GM19099 (cell line): ENCODE data around the gene CLEC19A.

ENCODE experiments used
- POLR2A ChIP-seq: IDR thresholded peaks from 3 replicates; pipeline ENCODE4 v1.6.1; 2011; ENCODE audit warnings: low read depth; ENCODE audit not compliant: insufficient read length; ENCODE audit errors: extremely low read depth

CLEC19A gene

DNA sequence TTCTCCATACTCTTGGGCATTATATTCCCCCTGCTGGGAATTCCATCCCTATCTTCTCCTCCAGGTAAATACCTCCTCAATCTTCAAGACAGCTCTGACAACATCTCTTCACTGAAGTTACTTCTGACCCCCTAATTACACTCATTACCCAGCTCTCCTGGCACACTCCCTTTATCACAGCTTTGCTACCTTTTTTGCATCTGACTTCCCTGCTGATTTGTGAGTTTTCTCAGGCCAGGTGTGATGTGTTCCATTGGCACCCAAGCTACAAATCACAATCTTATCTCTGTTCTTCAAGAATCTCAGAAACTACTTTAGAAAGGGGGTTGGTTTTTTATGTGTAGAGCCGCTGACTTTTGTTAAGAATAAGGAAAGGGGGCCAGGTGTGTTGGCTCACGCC lies 14.0 kb downstream of the CLEC19A start:
- no peak for TF ChIP-seq POLR2A

DNA sequence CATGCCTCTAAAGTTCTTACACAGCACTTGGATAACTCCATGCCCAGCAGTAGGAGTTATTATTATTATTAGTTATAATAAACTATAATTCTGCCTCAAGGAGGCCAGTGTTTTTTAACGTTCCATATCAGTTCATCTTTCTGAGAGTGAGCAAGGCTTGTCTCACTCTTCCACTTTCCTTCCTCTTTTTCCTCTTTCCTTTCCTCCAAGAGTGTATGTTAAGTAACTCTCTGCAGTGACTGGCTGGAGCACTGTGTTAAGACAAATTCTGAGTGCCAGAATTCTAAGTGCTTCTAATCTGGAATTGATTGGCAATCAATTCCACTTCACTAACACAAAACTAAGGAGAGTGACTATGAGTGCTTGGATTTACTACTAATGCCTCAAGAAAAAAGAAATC lies 16.4 kb downstream of the CLEC19A start:
- no peak for TF ChIP-seq POLR2A

DNA sequence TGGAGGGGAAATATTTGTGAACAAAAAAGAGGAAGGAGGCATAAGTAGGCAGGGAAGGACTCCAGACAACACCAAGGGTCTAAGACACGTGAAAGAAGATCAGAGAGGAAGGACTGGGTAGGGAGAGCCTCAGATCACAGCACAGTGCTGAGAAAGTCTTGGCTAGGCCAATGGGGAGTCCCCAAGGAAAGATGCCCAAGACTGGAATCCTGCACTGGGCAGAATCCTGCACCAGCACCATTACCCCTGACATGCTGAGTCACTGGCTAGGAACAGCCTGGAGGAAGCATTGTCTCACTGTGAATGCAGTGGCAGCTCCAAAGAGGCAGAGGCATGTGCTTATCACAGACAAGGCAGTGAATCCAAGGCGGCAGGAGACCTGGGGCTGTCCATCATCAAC lies 19.2 kb downstream of the CLEC19A start:
- no peak for TF ChIP-seq POLR2A

DNA sequence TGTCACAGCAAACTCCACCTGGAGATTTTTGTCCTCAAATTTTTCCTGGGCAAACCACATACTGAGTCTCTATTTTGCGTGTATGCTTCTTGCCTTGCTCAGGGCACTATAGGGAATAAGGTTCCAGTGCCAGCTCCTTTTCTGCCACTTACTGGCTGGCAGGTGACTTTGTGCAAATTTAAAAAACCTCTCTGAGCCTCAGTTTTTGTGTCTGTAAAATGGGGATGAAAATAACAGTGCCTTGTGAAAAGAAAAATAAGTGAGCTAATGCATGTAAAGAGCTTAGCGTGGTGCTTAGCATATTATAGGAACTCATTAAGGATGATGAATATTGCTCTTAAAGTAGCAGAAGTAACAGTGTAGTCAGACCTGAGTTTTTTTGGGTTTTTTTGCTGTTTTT lies 19.9 kb downstream of the CLEC19A start:
- TF ChIP-seq POLR2A: no peak

DNA sequence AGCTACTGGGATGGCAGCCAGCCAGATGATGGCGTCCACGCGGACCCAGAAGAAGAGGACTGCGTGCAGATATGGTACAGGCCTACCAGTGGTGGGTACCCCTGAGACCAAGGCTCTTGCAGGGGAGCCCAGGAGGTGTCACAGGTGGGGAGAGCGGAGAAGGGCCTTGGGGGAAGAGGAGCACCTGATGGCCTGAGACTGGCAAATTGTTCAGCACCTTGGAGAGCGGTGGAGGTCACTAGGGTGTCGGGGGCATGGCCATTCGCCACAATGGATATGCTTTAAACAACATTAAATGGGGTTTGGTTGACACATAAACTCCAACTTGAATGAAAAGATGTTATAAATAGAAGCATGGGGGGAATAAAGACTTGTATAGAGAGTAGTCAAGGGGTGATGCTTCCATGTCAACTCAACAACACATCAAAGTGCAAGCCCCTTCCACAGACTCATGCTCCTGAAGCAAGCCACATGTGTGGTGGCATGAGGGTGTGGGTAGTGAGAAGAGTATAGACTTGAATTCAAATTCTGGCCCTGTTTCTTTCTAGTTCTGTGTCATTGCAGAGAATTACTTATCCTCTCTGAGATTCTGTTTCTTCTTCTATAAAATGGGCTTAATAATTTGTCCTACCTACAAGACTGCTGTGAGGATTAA lies 22.2 kb downstream of the CLEC19A start:
- TF ChIP-seq POLR2A: no peak

DNA sequence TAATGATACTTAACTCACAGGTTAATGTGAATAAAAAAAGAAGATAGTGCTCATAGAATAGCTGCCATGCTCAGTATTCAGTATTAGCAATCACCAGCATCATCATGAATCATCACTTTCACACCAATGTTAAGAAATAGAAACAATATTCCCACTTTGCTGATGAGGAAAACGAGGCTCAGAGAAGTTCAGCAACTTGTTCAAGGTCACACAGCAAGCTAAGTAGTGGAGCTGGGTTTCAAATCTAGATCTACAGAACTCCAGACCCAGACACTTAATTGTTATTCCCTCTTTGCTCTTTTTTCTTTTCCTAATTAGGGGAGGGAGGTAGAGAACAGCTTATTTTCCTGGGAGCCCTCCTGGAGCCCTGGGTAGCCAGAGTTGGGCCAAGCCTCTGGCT lies 22.9 kb downstream of the CLEC19A start:
- no peak for TF ChIP-seq POLR2A

DNA sequence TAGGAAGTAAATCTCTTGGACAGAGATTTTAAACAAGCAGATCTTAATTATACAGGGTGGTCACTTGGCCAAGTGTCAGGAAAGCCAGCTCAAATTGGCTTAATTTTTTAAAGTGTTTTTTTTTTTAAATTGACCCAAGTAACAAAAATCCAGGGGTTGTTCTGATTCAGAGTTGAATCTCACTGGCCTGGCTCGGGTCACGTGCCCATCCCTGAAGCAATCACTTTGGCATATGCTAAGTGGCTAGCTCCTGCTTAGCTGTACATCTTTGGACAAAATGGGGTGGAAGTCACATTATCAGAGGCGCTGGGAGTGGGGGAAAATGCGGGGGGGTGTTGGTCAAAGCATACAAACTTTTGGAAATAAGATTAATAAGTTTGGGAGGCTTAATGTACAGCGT lies 23.6 kb downstream of the CLEC19A start:
- no peak for TF ChIP-seq POLR2A

DNA sequence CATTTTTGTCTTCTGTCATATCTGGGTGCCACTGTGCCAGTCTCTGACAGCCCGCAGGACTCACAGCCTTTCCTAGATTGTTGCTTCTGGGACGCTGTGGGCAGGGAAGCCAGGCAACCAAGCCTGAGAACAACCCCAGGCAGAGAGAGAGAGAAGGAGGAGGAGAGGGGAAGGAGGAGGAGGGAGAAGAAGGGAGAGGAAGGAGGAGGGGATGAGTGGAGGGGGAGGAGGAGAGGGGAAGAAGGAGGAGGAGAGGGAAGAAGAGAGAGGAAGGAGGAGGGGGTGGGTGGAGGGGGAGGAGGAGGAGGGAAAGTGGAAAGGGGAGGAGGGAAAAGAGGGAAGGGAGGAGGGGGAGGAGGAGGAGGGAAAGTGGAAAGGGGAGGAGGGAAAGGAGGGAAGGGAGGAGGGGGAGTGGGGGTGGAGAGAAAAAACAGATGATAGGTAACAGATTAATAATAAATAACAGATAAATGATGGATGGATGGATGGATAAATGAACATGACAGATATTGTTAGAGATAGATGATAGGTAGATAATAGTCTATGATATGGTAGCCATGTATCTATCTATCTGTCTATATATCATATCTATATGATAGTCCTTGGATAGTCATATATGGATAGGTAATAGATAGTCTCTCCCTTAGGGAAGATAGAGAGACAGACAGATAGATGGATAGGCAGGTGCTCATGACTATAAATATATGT lies 29.3 kb downstream of the CLEC19A start:
- TF ChIP-seq POLR2A: no peak

DNA sequence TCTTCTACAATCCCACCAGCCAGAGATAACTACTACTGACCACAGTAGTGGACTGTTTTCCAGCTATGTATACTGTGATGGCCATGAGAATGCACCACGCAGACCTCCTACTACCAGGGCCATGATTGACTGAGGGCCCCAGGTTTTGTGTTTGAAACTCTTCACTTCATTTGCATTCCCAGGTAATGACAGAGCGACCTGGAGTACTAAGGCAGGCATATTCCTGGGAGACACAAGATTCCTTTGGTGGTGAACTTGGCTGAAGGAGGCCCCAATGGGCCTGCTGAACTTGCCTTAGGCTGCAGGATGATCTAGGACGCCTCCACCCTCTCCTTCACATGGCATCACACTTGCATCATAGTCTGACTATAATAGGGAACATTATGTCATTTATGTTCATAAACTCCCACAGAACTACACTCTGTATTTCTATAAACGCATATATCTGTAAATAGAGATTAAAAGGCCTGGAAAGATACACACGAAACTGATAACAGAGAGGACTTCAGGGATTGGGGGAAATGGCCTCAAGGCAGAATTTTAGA lies 30.4 kb downstream of the CLEC19A start:
- TF ChIP-seq POLR2A: no peak

DNA sequence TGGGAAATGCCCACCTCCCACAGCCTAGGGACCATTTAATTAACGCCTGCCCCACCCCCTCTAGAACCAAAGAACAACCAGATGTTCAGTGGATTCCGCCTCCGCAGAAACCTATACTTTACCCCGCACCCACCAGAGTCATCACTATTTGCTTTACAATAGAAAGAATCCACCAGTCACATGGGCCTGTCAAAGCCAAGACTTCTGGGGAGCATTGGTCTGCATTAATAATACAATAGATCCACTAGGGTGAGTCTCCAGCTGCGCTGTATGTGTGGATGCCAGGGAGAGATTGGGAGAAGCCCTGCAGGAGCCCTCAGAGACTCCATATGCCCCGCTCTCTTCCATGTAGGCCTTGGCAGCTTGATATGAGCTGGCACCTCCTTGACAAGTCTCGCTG lies 31.3 kb downstream of the CLEC19A start:
- TF ChIP-seq POLR2A: no peak

DNA sequence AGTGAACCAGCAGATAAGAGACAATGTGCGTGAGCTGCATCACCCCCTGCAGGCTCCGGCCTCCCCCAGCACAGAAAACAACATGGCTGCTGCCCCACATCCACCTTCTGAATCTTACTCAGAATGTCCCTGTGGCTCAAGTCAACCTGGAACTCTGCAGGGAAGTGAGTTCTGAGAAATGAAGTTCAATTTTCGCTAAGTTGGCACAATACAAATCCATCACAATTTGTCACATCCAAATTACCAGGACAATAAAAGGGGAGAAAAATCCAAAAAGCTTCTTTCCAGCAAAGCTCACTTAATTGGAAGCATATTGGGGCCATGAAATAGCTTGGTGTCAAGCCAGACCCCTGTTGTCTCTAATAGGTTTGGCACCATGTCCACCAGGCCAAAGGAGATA lies 38.1 kb downstream of the CLEC19A start:
- TF ChIP-seq POLR2A: no peak

DNA sequence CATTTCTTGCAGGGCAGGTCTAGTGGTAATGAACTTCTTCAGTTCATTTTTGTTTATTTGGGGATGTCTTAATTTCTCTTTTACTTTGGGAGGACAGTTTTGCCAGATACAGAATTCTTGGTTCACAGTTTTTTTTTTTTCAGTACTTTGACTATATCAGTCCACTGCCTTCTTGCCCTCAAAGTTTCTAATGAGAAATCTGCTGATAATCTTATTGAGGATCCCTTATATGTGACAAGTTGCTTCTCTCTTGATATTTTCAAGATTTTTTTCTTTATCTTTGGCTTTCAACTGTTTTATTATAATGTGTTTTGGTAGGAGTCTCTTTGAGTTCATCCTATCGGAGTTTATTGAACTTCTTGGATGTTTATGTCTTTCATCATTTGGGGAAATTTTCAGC lies 42.8 kb downstream of the CLEC19A start:
- TF ChIP-seq POLR2A: no peak

DNA sequence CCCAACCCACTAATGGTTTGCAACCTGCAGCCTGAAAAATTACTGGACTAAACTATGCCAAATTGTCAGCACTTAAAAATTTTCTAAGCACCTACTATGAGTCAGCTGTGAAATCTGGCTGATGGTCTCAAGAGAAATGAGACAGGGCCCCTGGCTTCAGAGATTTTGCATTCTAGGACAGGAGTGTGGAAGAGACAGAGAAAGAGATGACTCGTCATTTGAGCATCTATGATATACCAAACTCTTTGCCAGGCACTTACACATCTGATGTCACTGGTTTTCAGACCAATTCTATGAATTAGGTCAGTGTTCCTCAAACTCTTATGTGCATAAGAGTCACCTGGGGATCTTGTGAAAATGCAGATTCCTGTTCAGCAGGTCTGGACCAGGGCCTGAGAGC lies 44.4 kb downstream of the CLEC19A start:
- no peak for TF ChIP-seq POLR2A

DNA sequence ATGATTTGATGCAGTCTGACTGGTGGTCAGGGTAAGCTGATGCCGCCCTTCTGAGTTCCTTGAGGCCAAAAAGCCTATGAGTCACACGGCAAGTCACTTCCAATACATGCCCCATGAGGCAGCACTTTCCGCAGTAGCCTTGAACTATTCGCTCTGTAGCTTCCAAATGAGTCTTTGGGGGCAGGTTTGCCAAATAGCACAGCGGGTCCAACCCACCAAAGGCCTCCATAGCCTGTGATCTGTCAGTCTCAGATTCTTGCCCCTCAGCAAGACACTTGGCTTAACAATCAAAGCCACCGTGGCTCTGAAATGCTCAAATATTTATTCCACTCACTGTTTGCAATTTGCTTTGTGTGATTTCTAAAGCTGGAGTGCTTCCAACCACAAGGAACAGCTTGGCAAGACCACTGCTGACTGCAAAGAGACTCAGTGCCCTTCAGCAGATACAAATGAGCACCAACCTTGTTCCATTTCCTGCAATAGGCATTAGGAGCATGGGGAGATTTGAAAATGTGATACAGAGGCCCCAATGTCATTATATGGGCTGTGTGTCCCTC lies 45.4 kb downstream of the CLEC19A start:
- TF ChIP-seq POLR2A: no peak

DNA sequence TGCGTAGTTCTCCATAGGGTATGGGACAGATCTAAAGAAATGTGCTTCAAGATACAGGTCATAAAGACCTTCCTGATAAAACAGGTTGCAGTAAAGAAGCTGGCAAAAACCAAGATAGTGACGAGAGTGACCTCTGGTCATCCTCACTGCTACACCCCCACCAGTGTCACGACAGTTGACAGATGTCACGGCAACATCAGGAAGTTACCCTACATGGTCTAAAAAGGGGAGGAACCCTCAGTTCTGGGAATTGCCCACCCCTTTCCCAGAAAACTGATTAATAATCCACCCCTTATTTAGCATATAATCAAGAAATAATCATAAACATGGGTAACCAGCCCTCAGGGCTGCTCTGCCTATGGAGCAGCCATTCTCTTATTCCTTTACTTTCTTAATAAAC lies 46.3 kb downstream of the CLEC19A start:
- TF ChIP-seq POLR2A: no peak

DNA sequence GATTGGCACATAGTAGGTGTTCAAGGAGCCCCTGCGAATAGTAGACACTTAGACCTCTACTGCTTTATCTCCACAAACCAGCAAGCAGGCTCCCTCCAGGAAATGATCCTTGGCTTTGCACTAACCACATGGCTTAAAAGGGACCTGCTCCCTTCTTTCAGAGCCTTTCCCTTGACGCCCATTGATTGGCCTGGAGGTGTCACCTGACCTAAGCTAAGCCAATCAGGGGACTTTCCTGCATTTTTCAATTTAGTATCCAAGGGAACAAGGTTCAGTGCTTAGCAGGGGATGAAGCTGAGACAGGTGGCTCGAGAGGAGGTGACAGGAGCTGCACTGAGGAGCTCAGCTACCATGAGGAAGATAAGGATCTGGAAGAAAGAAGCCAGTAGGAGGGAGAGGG lies 52.8 kb downstream of the CLEC19A start:
- no peak for TF ChIP-seq POLR2A
